K562 (cell line): Measurements from ENCODE around the gene NBEAL1.

Experiments used
- ASH1L ChIP-seq: fragments of 450-650 bp; IDR thresholded peaks from 2 replicates; pipeline ENCODE4 v1.6.1; 2018; ENCODE audit warnings: borderline replicate concordance, mild to moderate bottlenecking, low read depth; ENCODE audit not compliant: partially characterized antibody
- CTCF ChIP-seq, 3 experiments: IDR thresholded peaks in 2 of 3; conservative IDR thresholded peaks in 1 of 3; 2 replicates each; pipeline ENCODE4 v1.5.1; 2011 to 2012; ENCODE audit warnings: low read length in 3 of 3, mild to moderate bottlenecking in 3 of 3, control low read depth in 2 of 3, improper control_type of control experiment in 1 of 3, inconsistent platforms in 1 of 3, low read depth in 1 of 3, mixed read lengths in 1 of 3, moderate library complexity in 1 of 3; ENCODE audit not compliant: insufficient read depth in 2 of 3
- EHMT2 ChIP-seq: fragments of 450-650 bp; IDR thresholded peaks from 2 replicates; pipeline ENCODE4 v1.6.1; 2018; ENCODE audit warnings: antibody characterized with exemption
- FOXK1 ChIP-seq: sonication (generic); formaldehyde crosslinking; IDR thresholded peaks from 2 replicates; pipeline ENCODE4 v1.8.0; 2022; ENCODE audit warnings: missing genetic modification reagents, mild to moderate bottlenecking, borderline replicate concordance
- GATAD2B ChIP-seq: fragments of 450-650 bp; IDR thresholded peaks from 2 replicates; pipeline ENCODE4 v1.6.1; 2017; ENCODE audit warnings: mild to moderate bottlenecking, borderline replicate concordance
- NBN ChIP-seq: fragments of 450-650 bp; IDR thresholded peaks from 2 replicates; pipeline ENCODE4 v1.6.1; 2016; ENCODE audit warnings: low read depth, mild to moderate bottlenecking
- SIN3A ChIP-seq, 2 experiments: fragments of 150-350 bp in 1 of 2; IDR thresholded peaks; 2 replicates each; pipeline ENCODE4 v1.6.1; 2011 to 2016; ENCODE audit warnings: borderline replicate concordance in 2 of 2, low read depth in 2 of 2, low read length in 2 of 2, mild to moderate bottlenecking in 2 of 2, moderate library complexity in 2 of 2; ENCODE audit not compliant: control insufficient read depth in 1 of 2
- TAF1 ChIP-seq: IDR thresholded peaks from 2 replicates; pipeline ENCODE4 v1.6.1; 2011; ENCODE audit warnings: mild to moderate bottlenecking, low read length, moderate library complexity; ENCODE audit not compliant: insufficient read depth, control insufficient read depth, severe bottlenecking; ENCODE audit errors: extremely low read depth
- TEAD2 ChIP-seq: fragments of 450-650 bp; IDR thresholded peaks from 2 replicates; pipeline ENCODE4 v1.6.1; 2016; ENCODE audit warnings: missing genetic modification characterization, control low read depth, missing compliant biosample characterization
- ZBTB49 ChIP-seq: sonication (generic); formaldehyde crosslinking; IDR thresholded peaks from 2 replicates; pipeline ENCODE4 v1.8.0; 2022; ENCODE audit warnings: missing genetic modification reagents, mild to moderate bottlenecking, borderline replicate concordance
- ZNF133 ChIP-seq: fragments of 250-450 bp; sonication (Bioruptor Pico); IDR thresholded peaks from 2 replicates; pipeline ENCODE4 v1.4.0; 2020; ENCODE audit warnings: mild to moderate bottlenecking

GRCh38 chr2:203019142-203019541, 4.5 kb downstream of the NBEAL1 start:
- TF ChIP-seq FOXK1 (CRISPR knock-in tag) (no peak), CTCF (IDR thresholded peaks at IDR 0.05 in 2 of 3, conservative IDR thresholded peaks at IDR 0.05 in 1 of 3; ENCODE audit: insufficient read depth in 2 of 3, low read depth in 1 of 3, low read length in 3 of 3) (no peak), NBN (no peak), ASH1L (no peak), TAF1 (no peak), SIN3A (IDR thresholded peaks at IDR 0.05; ENCODE audit: borderline replicate concordance in 2 of 2, control insufficient read depth in 1 of 2, low read depth in 2 of 2, low read length in 2 of 2) (no peak), ZNF133 (CRISPR knock-in tag) (no peak), EHMT2 (no peak), TEAD2 (tag) (no peak), GATAD2B (no peak), ZBTB49 (CRISPR knock-in tag) (no peak)
